Heart left ventricle (tissue), 13 donors: ENCODE data around the gene KANK3.
"Not testable (repeated sequence)": the region's sequence is repeated elsewhere in the genome, so short reads cannot be mapped to it uniquely, and the experiment has no call there.

ENCODE experiments used
- POLR2A ChIP-seq, 2 donors: fragments of 450-650 bp; IDR thresholded peaks; one replicate each; pipeline ENCODE4 v1.6.1; 2017; ENCODE audit warnings: antibody characterized with exemption in 2 of 2, mild to moderate bottlenecking in 2 of 2, moderate library complexity in 2 of 2
- TF ChIP-seq, protein P1 (sequence below), 12 donors: fragments of 200-600 bp; sonication (generic) in 4 of 12; IDR thresholded peaks; one replicate each; pipeline versions ENCODE4 v1.5.0 to v1.8.0; 2018 to 2022; ENCODE audit warnings: antibody characterized with exemption in 12 of 12, mild to moderate bottlenecking in 5 of 12
- donor health status: ischemic (EF 13 %, LVEDD 7.1; RV severe dilation, severe dysfunction).
- donor health status: DM: no; HTN: yes; CAD: no.
- donor health status: DM: no; HTN: no; CAD: no.
- donor health status: ischemic (EF 25% LVEDD 6.9; RV normal size, moderate dysfunction).
- donor health status: ischemic (EF 25% LVEDD 5.7; RV mildly dilated, moderate dysfunction).
- donor health status: ischemic (EF 35%, LVEDD 5.7; RV mildly dilated, moderate dysfunction).
- donor health status: nonischemic (EF 11% LVEDD 7.7; RV severe dilation, severe dysfunction).
- donor health status: DM: yes; HTN: yes; CAD: no.
- donor health status: PGD.
- donor health status: ischemic (EF 29% LVEDD 5.4; RV normal size, mild dysfunction).
- donor health status: nonischemic (EF 23%, LVEDD 6.1; RV moderate dilation, normal function).

DNA sequence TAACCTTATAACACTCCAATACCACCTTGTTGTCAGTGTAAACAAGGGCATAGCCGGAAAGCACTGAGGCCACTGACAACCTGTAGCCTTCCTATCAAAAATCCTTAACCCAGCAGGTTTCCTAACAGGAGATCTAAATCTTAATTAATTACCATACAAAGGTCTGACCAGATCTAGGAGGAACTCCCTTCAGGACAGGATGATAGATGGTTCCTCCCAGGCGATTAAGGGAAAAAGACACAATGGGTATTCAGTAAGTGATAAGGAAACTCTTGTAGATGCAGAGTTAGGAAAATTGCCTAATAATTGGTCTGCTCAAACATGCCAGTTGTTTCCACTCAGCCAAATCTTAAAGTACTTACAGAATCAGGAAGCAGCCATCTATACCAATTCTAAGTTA lies 42.0 kb upstream of the KANK3 start:
- TF ChIP-seq, protein P1, sequence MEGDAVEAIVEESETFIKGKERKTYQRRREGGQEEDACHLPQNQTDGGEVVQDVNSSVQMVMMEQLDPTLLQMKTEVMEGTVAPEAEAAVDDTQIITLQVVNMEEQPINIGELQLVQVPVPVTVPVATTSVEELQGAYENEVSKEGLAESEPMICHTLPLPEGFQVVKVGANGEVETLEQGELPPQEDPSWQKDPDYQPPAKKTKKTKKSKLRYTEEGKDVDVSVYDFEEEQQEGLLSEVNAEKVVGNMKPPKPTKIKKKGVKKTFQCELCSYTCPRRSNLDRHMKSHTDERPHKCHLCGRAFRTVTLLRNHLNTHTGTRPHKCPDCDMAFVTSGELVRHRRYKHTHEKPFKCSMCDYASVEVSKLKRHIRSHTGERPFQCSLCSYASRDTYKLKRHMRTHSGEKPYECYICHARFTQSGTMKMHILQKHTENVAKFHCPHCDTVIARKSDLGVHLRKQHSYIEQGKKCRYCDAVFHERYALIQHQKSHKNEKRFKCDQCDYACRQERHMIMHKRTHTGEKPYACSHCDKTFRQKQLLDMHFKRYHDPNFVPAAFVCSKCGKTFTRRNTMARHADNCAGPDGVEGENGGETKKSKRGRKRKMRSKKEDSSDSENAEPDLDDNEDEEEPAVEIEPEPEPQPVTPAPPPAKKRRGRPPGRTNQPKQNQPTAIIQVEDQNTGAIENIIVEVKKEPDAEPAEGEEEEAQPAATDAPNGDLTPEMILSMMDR (IDR thresholded peaks at IDR 0.05) = not testable (repeated sequence)
- not testable (repeated sequence) for TF ChIP-seq POLR2A (IDR thresholded peaks at IDR 0.05)
